ENCODE results near the gene ELL2.
"Not testable (repeated sequence)": the region's sequence is repeated elsewhere in the genome, so short reads cannot be mapped to it uniquely, and the experiment has no call there.

- not testable (repeated sequence) for TF ChIP-seq ZC3H10, ZFP3, ZNF70 (CRISPR knock-in tag; IDR thresholded peaks at IDR 0.05)
Observed at GRCh38 chr5:95927300-95927699, 34.4 kb downstream of the ELL2 start.
